Epithelial cell of prostate (primary cell): ENCODE data around the gene XPO6.
"Not testable (repeated sequence)": the region's sequence is repeated elsewhere in the genome, so short reads cannot be mapped to it uniquely, and the experiment has no call there.

Experiments
- DNase-seq: peaks from one replicate; pipeline ENCODE4 v3.0.0-alpha.2; 2011; ENCODE audit warnings: low read depth, low spot score
- H3K27ac ChIP-seq: fragments of 450-650 bp; 2 replicates; pipeline ENCODE4 v1.5.1; 2017; ENCODE audit warnings: mild to moderate bottlenecking

The XPO6 gene

GRCh38 chr16:28211758-28212531 is at the start of gene XPO6:
TSS of gene XPO6 (minus strand) at chr16:28211965. CDS start at chr16:28211368, 597 bp downstream.
- DNase-seq: peak; percentile 50
- H3K27ac ChIP-seq: peak within 1 kb of the TSS; percentile 84

- DNase-seq: no peak
- no peak overlapping the region for H3K27ac ChIP-seq
Observed at GRCh38 chr16:28260193-28260592, 48.4 kb upstream of the XPO6 start.

- H3K27ac ChIP-seq: no peak overlapping the region
- no peak for DNase-seq
Observed at GRCh38 chr16:28259781-28260150, 48.0 kb upstream of the XPO6 start.

GRCh38 chr16:28259091-28259780 is 47.5 kb upstream of the XPO6 start:
- no peak overlapping the region for H3K27ac ChIP-seq
- no peak for DNase-seq

GRCh38 chr16:28258567-28258966 is 46.8 kb upstream of the XPO6 start:
- H3K27ac ChIP-seq: no peak overlapping the region
- DNase-seq: no peak

- no peak overlapping the region for H3K27ac ChIP-seq
- DNase-seq: no peak
Observed at GRCh38 chr16:28257256-28257655, 45.5 kb upstream of the XPO6 start.

GRCh38 chr16:28255838-28256237 is 44.1 kb upstream of the XPO6 start:
- no peak overlapping the region for H3K27ac ChIP-seq
- DNase-seq: no peak

GRCh38 chr16:28254158-28254557 is 42.4 kb upstream of the XPO6 start:
- H3K27ac ChIP-seq: no peak overlapping the region
- no peak for DNase-seq

- H3K27ac ChIP-seq: no peak overlapping the region
- DNase-seq: no peak
Observed at GRCh38 chr16:28250999-28251398, 39.2 kb upstream of the XPO6 start.

GRCh38 chr16:28249483-28249882 is 37.7 kb upstream of the XPO6 start:
- not testable (repeated sequence) for H3K27ac ChIP-seq, DNase-seq

GRCh38 chr16:28241924-28242323 is 30.2 kb upstream of the XPO6 start:
- no peak for DNase-seq
- H3K27ac ChIP-seq: no peak overlapping the region

- no peak for DNase-seq
- H3K27ac ChIP-seq: no peak overlapping the region
Observed at GRCh38 chr16:28237754-28238357, 26.1 kb upstream of the XPO6 start.

GRCh38 chr16:28231763-28232162 is 20.0 kb upstream of the XPO6 start:
- DNase-seq: no peak
- no peak overlapping the region for H3K27ac ChIP-seq

- DNase-seq, H3K27ac ChIP-seq: not testable (repeated sequence)
Observed at GRCh38 chr16:28223909-28224308, 12.1 kb upstream of the XPO6 start.

- H3K27ac ChIP-seq, DNase-seq: not testable (repeated sequence)
Observed at GRCh38 chr16:28219777-28220176, 8.0 kb upstream of the XPO6 start.

- H3K27ac ChIP-seq: no peak overlapping the region
- DNase-seq: no peak
Observed at GRCh38 chr16:28219282-28219681, 7.5 kb upstream of the XPO6 start.

- DNase-seq: no peak
Observed at GRCh38 chr16:28218109-28218508, 6.3 kb upstream of the XPO6 start.

GRCh38 chr16:28217326-28217725 is 5.6 kb upstream of the XPO6 start:
- DNase-seq: no peak
- no peak overlapping the region for H3K27ac ChIP-seq

More at GRCh38 chr16:28218109-28218508, 6.3 kb upstream of the XPO6 start:
- H3K27ac ChIP-seq: no peak overlapping the region

GRCh38 chr16:28213396-28213795 is 1.6 kb upstream of the XPO6 start:
- no peak for DNase-seq
- H3K27ac ChIP-seq: no peak overlapping the region

- H3K27ac ChIP-seq: peak overlapping the region; percentile 84
- no peak for DNase-seq
Observed at GRCh38 chr16:28212532-28212873, 738 bp upstream of the XPO6 start.

- DNase-seq: no peak
- peak overlapping the region; percentile 84 for H3K27ac ChIP-seq
Observed at GRCh38 chr16:28210979-28211588, 681 bp downstream of the XPO6 start.
